PFSK-1 (cell line): Measurements from ENCODE around the gene KCNE2. TPM values are rescaled to one million over a fixed set of nuclear protein-coding genes. Genes with fewer than 3 reads are reported as not detected.

Experiments
- FOXP2 ChIP-seq: optimal IDR thresholded peaks from 2 replicates; pipeline ENCODE3; 2011; ENCODE audit warnings: borderline replicate concordance, control low read depth, inconsistent platforms; ENCODE audit not compliant: insufficient read depth; ENCODE audit errors: extremely low read length, extremely low read depth
- POLR2AphosphoS5 ChIP-seq: IDR thresholded peaks from 2 replicates; pipeline ENCODE4 v1.6.1; 2012; ENCODE audit warnings: low read depth, mild to moderate bottlenecking, control low read depth, low read length, moderate library complexity
- REST ChIP-seq, 2 experiments: IDR thresholded peaks; 2 replicates each; pipeline versions ENCODE4 v1.6.1 to v1.8.0; 2011 to 2012; ENCODE audit warnings: low read depth in 2 of 2, low read length in 2 of 2, control low read depth in 1 of 2, inconsistent platforms in 1 of 2, mild to moderate bottlenecking in 1 of 2, moderate library complexity in 1 of 2; ENCODE audit not compliant: insufficient read depth in 1 of 2
- SIN3A ChIP-seq: IDR thresholded peaks from 2 replicates; pipeline ENCODE4 v1.6.1; 2012; ENCODE audit warnings: mild to moderate bottlenecking, low read length, moderate library complexity, borderline replicate concordance; ENCODE audit not compliant: insufficient read depth
- TAF1 ChIP-seq: IDR thresholded peaks from 2 replicates; pipeline ENCODE4 v1.6.1; 2012; ENCODE audit warnings: low read length, control low read depth, borderline replicate concordance; ENCODE audit not compliant: insufficient read depth
- polyA plus RNA-seq: library from polyadenylated mRNA; unstranded; fragments of >200 nt; gene quantifications from one replicate; pipeline ENCODE4 v1.2.1, GENCODE V29; 2012; ENCODE audit warnings: low read depth, missing spikeins; ENCODE audit not compliant: insufficient read length

Gene KCNE2
- not detected for polyA plus RNA-seq

GRCh38 chr21:34363733-34364132 is at the start of gene KCNE2:
TSS of gene KCNE2 (plus strand) at chr21:34364006. CDS start at chr21:34370479, 6,473 bp downstream.
- TF ChIP-seq SIN3A (no peak), POLR2AphosphoS5 (no peak), TAF1 (no peak), FOXP2 (no peak), REST (IDR thresholded peaks at IDR 0.05; ENCODE audit: insufficient read depth in 1 of 2, low read depth in 2 of 2, low read length in 2 of 2) (no peak)

GRCh38 chr21:34319585-34319984 is 44.2 kb upstream of the KCNE2 start:
- TF ChIP-seq POLR2AphosphoS5 (no peak), REST (IDR thresholded peaks at IDR 0.05; ENCODE audit: insufficient read depth in 1 of 2, low read depth in 2 of 2, low read length in 2 of 2) (no peak), FOXP2 (no peak), TAF1 (no peak), SIN3A (no peak)

GRCh38 chr21:34320011-34320410 is 43.8 kb upstream of the KCNE2 start:
- TF ChIP-seq TAF1 (no peak), POLR2AphosphoS5 (no peak), SIN3A (no peak), REST (IDR thresholded peaks at IDR 0.05; ENCODE audit: insufficient read depth in 1 of 2, low read depth in 2 of 2, low read length in 2 of 2) (no peak), FOXP2 (no peak)

GRCh38 chr21:34330055-34330454 is 33.8 kb upstream of the KCNE2 start:
- TF ChIP-seq POLR2AphosphoS5 (no peak), SIN3A (no peak), REST (IDR thresholded peaks at IDR 0.05; ENCODE audit: insufficient read depth in 1 of 2, low read depth in 2 of 2, low read length in 2 of 2) (no peak), FOXP2 (no peak), TAF1 (no peak)

- TF ChIP-seq REST (IDR thresholded peaks at IDR 0.05; ENCODE audit: insufficient read depth in 1 of 2, low read depth in 2 of 2, low read length in 2 of 2) (no peak), SIN3A (no peak)
Measured at GRCh38 chr21:34331726-34332125, 32.1 kb upstream of the KCNE2 start.
